ENCODE results near the gene PLOD1.
A peak's percentile ranks its signal among the peaks of the same experiment; 100 is the strongest.

PLOD1 gene

DNA sequence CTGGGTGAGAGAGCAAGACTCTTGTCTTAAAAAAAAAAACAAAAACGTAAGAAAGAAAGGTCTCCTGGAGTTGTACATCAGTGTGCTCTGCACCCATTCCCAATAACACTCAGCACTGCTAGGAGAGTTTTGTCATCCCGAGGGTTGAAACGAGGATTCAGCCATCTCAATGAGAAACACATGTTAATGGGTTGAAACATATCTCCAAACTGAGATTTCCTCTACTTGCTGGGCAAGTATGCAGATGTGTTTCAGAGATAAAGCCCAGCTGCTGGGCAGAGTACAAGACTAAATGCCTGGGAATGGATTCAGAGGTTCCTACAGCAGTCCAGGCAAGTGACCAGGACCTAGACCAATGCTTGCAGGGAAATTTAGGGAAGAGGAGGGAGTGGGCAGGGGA, 43.1 kb downstream of the PLOD1 start:
- DNase-seq (ENCODE audit: low read depth in 1 of 2, low spot score in 1 of 2), result no peak

- DNase-seq (ENCODE audit: low read depth in 1 of 2, low spot score in 1 of 2), result no peak
Observed at GRCh38 chr1:11978301-11978700, 43.8 kb downstream of the PLOD1 start.

- DNase-seq (ENCODE audit: low read depth in 1 of 2, low spot score in 1 of 2), result no peak
Observed at GRCh38 chr1:11979028-11979850, 44.7 kb downstream of the PLOD1 start.

- DNase-seq (ENCODE audit: low read depth in 1 of 2, low spot score in 1 of 2), result peak; percentile 79 to 85
Observed at GRCh38 chr1:11979851-11980675, 45.5 kb downstream of the PLOD1 start, which contains the start of gene MFN2. TSS of gene MFN2 (plus strand) at chr1:11980444. CDS start at chr1:11989169, 8,725 bp downstream.

- no peak for DNase-seq (ENCODE audit: low read depth in 1 of 2, low spot score in 1 of 2)
Observed at GRCh38 chr1:11980676-11980972, 46.1 kb downstream of the PLOD1 start.

- DNase-seq (ENCODE audit: low read depth in 1 of 2, low spot score in 1 of 2), result no peak
Observed at GRCh38 chr1:11981378-11982009, 47.0 kb downstream of the PLOD1 start.

GRCh38 chr1:11982010-11982392, 47.5 kb downstream of the PLOD1 start:
- DNase-seq (ENCODE audit: low read depth in 1 of 2, low spot score in 1 of 2), result no peak

GRCh38 chr1:11984121-11984520, 49.6 kb downstream of the PLOD1 start:
- DNase-seq (ENCODE audit: low read depth in 1 of 2, low spot score in 1 of 2), result no peak

GRCh38 chr1:11984576-11984975, 50.1 kb downstream of the PLOD1 start:
- DNase-seq (ENCODE audit: low read depth in 1 of 2, low spot score in 1 of 2), result no peak

DNA sequence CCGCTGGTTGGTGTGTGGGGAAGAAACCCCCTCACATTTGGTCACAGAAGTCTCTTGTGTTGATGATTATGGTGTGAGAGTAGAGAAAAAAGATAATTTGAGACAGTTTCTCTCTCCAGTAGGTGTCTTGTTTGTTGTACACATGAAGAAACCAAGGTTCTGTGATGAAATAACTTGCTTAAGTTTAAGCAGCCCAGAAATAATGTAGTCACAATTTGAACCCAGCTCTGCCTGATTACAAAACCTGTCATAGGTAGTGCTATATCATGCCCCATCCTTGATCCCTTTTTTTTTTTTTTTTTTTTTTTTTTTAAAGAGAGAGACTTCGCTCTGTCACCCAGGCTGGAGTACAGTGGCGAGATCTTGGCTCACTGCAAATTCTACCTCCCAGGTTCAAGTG, 50.7 kb downstream of the PLOD1 start:
- no peak for DNase-seq (ENCODE audit: low read depth in 1 of 2, low spot score in 1 of 2)

DNA sequence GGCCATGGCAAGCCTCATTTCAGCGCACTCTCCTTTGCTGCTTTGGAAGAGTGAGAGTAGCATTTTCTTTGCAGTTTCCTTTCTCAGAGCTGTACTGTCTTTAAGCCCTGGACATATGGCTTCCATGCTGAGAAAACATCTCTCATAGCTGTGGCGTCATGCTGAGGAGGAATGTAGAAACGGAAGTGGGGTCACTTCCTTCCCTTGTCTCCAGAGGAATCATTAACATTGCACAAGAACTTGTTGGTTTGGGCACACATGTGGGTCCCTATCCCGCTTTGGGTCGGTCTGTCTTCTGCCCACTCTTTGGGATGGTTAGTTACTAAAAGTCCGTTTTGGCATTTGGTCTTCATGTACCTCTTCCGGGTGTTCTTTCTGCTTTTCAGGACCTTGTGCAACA, 51.3 kb downstream of the PLOD1 start:
- DNase-seq (ENCODE audit: low read depth in 1 of 2, low spot score in 1 of 2), result no peak

DNA sequence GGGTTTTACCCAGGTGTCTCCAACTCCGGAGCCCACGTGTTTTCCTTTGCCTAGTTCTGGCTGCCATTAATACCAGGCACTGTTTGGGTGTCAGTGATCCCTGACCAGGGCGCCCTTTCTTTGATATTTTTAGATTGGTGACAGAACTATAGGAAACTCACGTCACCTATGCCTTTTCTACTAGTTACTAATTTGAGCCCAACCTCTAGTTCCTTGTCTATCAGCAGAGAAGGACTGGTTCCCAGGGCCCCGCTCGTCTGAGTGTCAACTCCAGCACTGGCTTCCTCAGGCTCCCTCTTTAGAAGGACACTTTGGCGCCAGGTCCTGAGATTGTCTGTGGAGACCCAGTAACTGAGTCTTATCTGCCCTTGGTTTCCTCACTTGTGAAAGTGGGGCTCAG, 55.2 kb downstream of the PLOD1 start:
- no peak for DNase-seq (ENCODE audit: low read depth in 1 of 2, low spot score in 1 of 2)

GRCh38 chr1:11990303-11991032, 56.0 kb downstream of the PLOD1 start:
- no peak for DNase-seq (ENCODE audit: low read depth in 1 of 2, low spot score in 1 of 2)

DNA sequence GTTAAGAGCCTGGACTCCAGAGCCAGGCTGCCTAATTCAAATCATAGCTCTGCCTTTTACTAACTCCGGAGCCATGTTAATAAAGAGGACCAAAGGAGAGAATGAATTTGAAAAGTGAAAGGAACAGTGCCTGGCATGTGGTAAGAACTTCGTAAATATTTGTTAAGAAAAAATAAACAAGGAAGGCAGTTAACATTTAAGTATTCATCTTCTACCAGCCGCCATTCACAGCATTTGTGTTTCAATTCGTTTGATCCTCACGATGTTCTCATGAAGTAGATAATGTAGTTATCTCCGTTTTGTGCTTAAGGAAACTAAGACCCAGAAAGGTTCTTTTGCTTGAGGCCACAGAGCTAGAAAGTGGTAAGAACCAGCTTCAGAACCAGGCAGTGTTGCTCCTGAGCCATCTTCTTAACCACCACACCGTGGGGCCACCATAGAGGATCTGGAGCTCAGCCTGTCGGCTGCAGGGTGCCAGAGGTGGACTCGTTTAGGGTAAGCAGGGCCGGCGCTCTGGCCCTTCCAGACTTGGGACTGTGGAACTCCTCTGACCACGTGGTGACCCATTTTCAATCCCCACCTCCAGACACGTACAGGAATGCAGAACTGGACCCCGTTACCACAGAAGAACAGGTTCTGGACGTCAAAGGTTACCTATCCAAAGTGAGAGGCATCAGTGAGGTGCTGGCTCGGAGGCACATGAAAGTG, 57.6 kb downstream of the PLOD1 start:
- no peak for DNase-seq (ENCODE audit: low read depth in 1 of 2, low spot score in 1 of 2)

DNA sequence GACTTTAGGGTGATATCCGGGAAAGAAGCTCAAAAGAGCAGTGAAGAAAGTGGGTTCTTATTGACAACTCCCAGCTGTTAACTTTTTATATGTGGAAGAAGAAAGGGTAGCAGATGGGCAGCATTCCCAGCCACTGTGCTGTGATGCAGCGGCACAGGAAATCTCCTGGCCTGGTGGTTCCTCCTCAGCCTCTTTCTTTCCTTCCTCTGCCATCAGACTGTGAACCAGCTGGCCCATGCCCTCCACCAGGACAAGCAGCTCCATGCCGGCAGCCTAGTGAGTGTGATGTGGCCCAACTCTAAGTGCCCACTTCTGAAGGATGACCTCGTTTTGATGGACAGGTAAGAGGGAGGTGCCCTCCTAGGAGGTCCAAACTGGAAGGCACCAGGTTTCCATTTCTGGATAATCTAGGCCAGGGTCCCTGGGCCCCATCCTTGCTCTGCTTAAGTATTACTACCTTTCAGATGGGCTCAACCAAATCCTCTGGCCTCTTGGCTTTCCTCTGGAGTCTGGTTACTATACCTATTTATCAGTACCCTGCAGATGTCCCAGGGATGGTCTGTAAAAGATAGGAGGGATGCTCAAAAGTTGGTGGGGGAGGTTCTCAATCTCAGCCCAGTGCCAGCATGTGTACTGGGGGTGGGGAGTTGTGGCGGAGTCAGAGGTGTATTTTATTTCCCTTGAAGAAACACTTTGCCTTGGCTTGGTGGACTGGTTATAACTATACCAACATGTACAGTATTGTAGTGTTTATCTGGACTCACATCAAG, 62.7 kb downstream of the PLOD1 start:
- no peak for DNase-seq (ENCODE audit: low read depth in 1 of 2, low spot score in 1 of 2)

DNA sequence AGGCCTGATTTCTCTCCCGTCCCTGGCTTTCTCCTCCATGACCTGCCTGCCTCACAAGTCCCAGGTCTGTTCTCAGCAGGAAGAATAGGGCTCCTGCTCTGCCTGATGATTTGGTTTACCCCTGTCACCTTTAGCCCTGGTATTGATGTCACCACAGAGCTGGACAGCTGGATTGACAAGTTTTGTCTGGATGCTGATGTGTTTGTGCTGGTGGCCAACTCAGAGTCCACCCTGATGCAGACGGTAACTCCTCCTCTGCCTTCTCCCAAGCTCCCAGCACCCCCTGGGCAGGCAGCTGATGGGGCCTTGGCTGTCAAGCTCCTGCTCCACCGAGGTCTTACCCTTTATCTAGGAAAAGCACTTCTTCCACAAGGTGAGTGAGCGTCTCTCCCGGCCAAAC, 64.1 kb downstream of the PLOD1 start:
- no peak for DNase-seq (ENCODE audit: low read depth in 1 of 2, low spot score in 1 of 2)

- DNase-seq (ENCODE audit: low read depth in 1 of 2, low spot score in 1 of 2), result no peak
Observed at GRCh38 chr1:11999236-11999635, 64.7 kb downstream of the PLOD1 start.

GRCh38 chr1:12001249-12001917, 66.9 kb downstream of the PLOD1 start:
- no peak for DNase-seq (ENCODE audit: low read depth in 1 of 2, low spot score in 1 of 2)

- DNase-seq (ENCODE audit: low read depth in 1 of 2, low spot score in 1 of 2), result no peak
Observed at GRCh38 chr1:12001996-12002493, 67.5 kb downstream of the PLOD1 start.

Measured in stimulated activated CD4-positive, alpha-beta T cell treated with anti-CD3 and anti-CD28 coated beads, Interleukin-15, amount 100 ng/mL, for 1 hour (primary cell).